ENCODE data around the gene MROH9.

The MROH9 gene

DNA sequence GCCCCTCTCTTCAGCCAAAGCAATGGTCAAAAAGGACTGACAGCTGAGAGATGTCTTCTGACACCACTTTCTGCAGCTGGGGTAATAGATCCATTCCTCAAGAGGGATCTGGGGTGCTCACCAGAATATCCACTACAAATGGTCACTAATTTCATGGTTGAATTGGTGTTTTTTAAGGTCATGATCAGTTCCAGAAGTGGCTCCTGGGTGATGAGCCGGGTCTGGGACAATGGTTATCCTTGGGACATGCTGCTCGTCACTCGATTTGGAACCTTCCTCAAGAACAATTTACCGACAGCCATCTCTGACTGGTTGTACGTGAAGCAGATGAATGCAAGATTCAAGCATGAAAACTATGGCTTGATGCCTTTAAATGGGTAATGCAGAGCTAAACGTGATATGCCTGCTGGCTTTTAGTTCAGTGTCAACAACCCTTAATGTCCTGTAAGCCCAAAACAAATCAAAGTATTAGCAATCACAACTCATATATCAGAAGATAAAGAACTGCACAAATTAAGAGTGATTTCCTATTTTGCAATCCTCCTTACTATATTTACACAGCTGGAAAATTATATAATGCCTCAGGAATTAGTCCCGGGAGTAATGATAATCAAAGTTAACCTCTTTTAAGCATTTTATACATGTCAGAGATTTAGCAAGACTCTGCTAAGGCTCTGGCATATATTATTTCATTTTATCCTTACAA is 175.4 kb downstream of the MROH9 start:
- Histone ChIP-seq H3K4me3 (ENCODE audit: low read depth, low read length) (no peak overlapping the region), H3K4me1 (ENCODE audit: control insufficient read depth, insufficient read depth, low read length) (peaks cover 5% of the 10 kb centered on the region), H3K9me3 (ENCODE audit: control insufficient read depth, insufficient read depth, low read length) (no peaks in the 10 kb centered on the region), H3K27me3 (ENCODE audit: control insufficient read depth, insufficient read depth, low read length) (no peaks in the 10 kb centered on the region), H3K36me3 (ENCODE audit: control insufficient read depth, insufficient read depth, low read length) (no peaks in the 10 kb centered on the region), H3K9ac (ENCODE audit: low read depth, low read length) (no peak overlapping the region), H3K27ac (ENCODE audit: low read depth, low read length) (no peak overlapping the region)

DNA sequence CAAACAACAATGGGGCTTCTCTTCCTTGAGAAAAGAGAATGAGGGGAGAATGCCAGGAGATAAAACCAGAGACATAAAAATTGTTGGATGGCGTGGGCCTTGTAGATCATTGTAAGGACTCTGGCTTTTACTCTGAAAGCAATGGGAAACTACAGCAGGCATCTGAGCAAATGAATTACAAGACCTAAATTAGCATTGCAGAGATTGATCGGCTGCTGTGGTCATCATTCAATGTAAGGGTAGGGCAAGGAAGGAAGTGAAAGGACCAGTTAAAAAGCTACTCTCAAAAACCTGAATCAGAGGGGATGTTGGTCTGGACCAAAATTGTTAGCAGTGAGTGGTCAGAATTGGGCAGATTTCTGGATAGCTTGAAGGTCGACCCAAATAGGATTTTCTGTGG is 176.8 kb downstream of the MROH9 start:
- H3K27me3 ChIP-seq (ENCODE audit: control insufficient read depth, insufficient read depth, low read length): no peaks in the 10 kb centered on the region
- H3K9ac ChIP-seq (ENCODE audit: low read depth, low read length): no peak overlapping the region
- no peaks in the 10 kb centered on the region for H3K36me3 ChIP-seq (ENCODE audit: control insufficient read depth, insufficient read depth, low read length)
- H3K4me1 ChIP-seq (ENCODE audit: control insufficient read depth, insufficient read depth, low read length): peaks cover 5% of the 10 kb centered on the region
- H3K4me3 ChIP-seq (ENCODE audit: low read depth, low read length): no peak overlapping the region
- H3K9me3 ChIP-seq (ENCODE audit: control insufficient read depth, insufficient read depth, low read length): no peaks in the 10 kb centered on the region
- H3K27ac ChIP-seq (ENCODE audit: low read depth, low read length): no peak overlapping the region

DNA sequence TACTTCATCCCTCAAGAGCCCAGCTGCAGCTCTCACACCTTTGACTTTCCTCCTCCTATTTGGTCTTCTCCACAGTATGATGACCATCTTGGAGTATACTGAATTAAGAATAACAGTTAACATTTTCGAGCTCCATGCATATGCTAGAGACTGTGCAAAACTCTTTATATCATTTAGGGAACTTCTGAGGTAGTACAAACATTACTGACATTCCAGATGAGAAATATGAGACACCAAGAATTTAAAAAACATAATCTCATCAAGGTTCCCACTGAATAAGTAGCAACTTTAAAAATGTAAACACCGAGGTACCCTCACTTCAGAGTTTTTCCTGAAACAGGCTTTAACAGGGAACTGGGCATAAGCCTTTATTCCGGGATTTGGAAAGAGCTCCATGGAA is 178.0 kb downstream of the MROH9 start:
- H3K9me3 ChIP-seq (ENCODE audit: control insufficient read depth, insufficient read depth, low read length): no peaks in the 10 kb centered on the region
- H3K27ac ChIP-seq (ENCODE audit: low read depth, low read length): no peak overlapping the region
- H3K4me1 ChIP-seq (ENCODE audit: control insufficient read depth, insufficient read depth, low read length): peaks cover 5% of the 10 kb centered on the region
- no peak overlapping the region for H3K4me3 ChIP-seq (ENCODE audit: low read depth, low read length)
- no peak overlapping the region for H3K9ac ChIP-seq (ENCODE audit: low read depth, low read length)
- H3K36me3 ChIP-seq (ENCODE audit: control insufficient read depth, insufficient read depth, low read length): no peaks in the 10 kb centered on the region
- H3K27me3 ChIP-seq (ENCODE audit: control insufficient read depth, insufficient read depth, low read length): no peaks in the 10 kb centered on the region

Measured in HUES48 (cell line).